ENCODE results near the gene SPI1.

SPI1 gene

DNA sequence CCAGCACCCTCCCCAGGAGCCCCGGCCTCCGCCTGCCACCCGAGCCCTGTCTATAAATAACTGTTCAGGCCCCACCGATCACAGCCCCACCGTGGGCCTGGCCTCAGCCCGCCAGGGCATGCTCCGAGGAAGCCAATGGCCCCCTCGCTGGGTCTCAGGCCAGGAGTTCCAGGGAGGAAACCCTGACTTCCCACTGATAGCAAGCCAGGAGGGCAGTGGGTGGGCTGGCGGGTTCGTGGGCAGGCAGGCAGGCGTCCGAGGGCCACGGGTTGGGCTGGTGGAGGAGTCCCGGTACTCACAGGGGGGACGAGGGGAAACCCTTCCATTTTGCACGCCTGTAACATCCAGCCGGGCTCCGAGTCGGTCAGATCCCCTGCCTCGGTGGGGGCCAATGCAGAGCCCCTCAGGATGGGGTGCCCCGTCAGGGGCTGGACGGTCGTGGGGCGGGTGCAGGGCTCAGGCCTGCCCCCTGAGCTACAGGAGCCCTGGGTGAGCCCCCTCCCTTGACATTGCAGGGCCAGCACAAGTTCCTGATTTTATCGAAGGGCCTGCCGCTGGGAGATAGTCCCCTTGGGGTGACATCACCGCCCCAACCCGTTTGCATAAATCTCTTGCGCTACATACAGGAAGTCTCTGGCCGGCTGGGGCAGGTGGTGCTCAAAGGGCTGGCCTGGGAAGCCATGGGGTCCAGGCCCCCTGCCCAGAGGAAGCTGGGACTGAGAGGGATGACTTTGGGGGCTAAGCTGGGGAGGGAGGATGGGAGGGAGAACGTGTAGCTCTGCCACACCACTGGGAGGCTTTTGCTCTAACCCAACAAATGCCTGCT, at the start of gene SPI1:
TSS of gene SPI1 (minus strand) at position 538 of the 826 bp plus-strand sequence. CDS start at position 344, 194 bp downstream.
- no peak for TF ChIP-seq CTCF (IDR thresholded peaks at IDR 0.05; ENCODE audit: low read depth, low read length)
- no peak for DNase-seq (ENCODE audit: extremely low read depth, low read depth)

DNA sequence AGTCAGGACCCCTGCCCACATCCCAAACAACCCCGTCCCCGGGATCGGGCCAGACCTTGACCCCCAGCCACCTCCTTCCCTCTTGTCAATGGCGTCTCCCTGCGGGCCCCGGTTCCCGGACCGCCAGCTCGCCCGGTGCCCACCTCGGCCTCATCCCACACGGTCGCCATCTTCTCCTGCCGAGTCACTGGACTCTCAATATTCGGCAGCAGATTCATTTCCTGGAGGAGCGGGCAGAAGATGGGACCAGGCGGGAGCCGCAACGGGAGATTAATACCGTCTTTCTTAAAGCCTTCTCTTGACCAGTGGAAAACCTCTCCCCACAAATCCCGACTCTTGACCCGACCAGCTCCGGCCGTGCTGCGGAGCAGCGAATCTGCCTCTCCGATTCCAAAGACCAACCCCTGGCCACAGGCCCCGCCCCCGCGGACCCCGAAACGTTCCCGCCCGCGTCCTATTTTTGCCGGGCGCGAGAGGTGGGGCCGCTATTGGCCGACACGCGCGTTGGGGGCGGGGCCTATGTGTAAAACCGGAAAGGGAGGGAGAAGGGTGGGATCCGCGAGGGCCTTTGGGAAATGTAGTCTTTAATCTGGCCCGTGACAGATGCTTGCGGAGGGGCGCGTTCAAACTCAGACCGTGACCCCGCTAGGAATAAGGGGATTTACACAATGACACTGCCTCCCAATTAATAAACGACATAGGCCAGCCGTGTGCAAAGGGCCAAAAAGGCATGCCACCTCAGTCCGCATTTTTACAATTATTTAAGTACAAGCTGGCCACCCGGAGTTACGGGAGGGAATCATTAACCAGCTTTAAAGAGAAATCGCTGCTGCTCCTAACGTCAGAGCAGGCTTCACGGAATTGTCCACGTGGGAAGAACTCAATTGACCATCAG, 48.0 kb upstream of the SPI1 start, which contains the start of gene PSMC3:
TSS of gene PSMC3 (minus strand) at position 378 of the 895 bp plus-strand sequence. CDS start at position 218, 160 bp downstream.
- peak; percentile 84 for DNase-seq (ENCODE audit: extremely low read depth, low read depth)
- no peak for TF ChIP-seq CTCF (IDR thresholded peaks at IDR 0.05; ENCODE audit: low read depth, low read length)

DNA sequence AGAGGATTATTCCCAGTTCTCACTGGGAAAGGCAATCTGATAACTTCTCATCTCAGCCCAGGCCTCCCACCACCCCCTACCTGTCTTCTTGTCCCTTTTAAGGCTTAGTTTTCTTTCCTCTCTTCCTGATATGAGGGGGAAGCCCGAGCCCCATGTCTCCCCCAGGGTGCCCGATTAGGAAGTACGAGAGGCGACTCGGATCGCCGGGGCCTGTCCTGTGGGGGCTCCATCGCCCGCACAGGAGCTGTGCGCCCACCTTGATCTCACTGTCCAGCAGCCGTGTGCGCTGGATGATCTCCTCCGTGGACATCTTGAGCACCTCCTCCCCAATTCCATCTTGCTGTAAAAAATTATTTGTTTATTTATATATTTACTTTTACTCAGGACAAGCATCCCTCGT, 47.3 kb upstream of the SPI1 start:
- TF ChIP-seq CTCF (IDR thresholded peaks at IDR 0.05; ENCODE audit: low read depth, low read length) = no peak
- no peak for DNase-seq (ENCODE audit: extremely low read depth, low read depth)

- DNase-seq (ENCODE audit: extremely low read depth, low read depth) = no peak
- TF ChIP-seq CTCF (IDR thresholded peaks at IDR 0.05; ENCODE audit: low read depth, low read length) = no peak
Measured at GRCh38 chr11:47418454-47419259, 40.3 kb upstream of the SPI1 start.

DNA sequence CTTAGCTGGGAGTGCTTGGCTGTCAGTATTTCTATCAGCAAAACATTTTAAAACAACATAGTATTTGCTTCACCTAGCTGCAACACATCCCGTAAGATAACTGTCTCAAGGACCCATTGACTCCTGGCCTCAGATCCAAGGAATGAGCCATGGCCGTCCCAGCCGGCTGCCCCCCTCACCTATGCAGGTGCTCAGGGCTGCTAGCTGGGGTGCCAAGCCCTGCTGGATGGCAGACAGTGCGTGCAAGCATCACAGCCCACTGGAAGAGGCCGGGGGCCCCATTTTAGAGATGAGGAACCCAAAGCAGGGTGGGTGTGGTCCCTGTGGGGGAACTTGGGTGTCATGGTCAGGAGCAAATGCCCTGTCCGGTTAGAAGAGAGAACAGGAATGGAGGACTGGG, 39.4 kb upstream of the SPI1 start:
- TF ChIP-seq CTCF (IDR thresholded peaks at IDR 0.05; ENCODE audit: low read depth, low read length) = no peak
- no peak for DNase-seq (ENCODE audit: extremely low read depth, low read depth)

DNA sequence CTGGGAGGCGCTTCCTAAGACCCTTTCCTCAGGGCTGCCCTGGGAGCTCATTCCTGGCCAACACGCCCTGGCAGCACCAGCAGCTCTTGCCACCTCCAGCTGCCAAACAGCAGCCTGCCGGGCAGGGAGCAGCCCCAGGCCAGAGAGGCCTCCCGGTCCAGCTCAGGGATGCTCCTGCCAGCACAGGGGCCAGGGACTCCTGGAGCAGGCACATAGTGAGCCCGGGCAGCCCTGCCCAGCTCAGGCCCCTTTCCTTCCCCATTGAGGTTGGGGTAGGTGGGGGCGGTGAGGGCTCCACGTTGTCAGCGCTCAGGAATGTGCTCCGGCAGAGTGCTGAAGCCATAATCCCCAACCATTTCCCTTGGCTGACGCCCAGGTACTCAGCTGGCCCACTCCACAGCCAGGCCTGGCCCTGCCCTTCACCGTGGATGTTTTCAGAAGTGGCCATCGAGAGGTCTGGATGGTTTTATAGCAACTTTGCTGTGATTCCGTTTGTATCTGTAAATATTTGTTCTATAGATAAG, 37.7 kb upstream of the SPI1 start:
- DNase-seq (ENCODE audit: extremely low read depth, low read depth) = peak; percentile 81
- TF ChIP-seq CTCF (IDR thresholded peaks at IDR 0.05; ENCODE audit: low read depth, low read length) = no peak
